HEK293T (cell line): Measurements from ENCODE around the gene BLOC1S6.

ENCODE experiments used
- CTCF ChIA-PET: fragments of 350-600 bp; formaldehyde crosslinking; extraction: SDS; loops from one replicate; lab custom pipeline; 2021; ENCODE audit warnings: antibody characterized with exemption, inconsistent platforms; lab: Yijun Ruan, JAX
- POLR2A ChIA-PET: fragments of 350-600 bp; formaldehyde crosslinking; extraction: SDS; loops from one replicate; lab custom pipeline; 2020; ENCODE audit warnings: antibody characterized with exemption, inconsistent platforms; lab: Yijun Ruan, JAX
- DNase-seq: peaks from one replicate; pipeline ENCODE4 v3.0.0; 2012; ENCODE audit warnings: mixed read lengths; ENCODE audit errors: extremely low spot score
- ARNT ChIP-seq: fragments of 450-650 bp; IDR thresholded peaks from 2 replicates; pipeline ENCODE4 v1.6.1; 2017; ENCODE audit warnings: mild to moderate bottlenecking
- BHLHE40 ChIP-seq: fragments of 450-650 bp; IDR thresholded peaks from 2 replicates; pipeline ENCODE4 v1.6.1; 2016; ENCODE audit warnings: mild to moderate bottlenecking, moderate library complexity, borderline replicate concordance
- CTBP1 ChIP-seq: fragments of 450-650 bp; IDR thresholded peaks from 2 replicates; pipeline ENCODE4 v1.6.1; 2016; ENCODE audit warnings: borderline replicate concordance
- ELF4 ChIP-seq: fragments of 450-650 bp; IDR thresholded peaks from 2 replicates; pipeline ENCODE4 v1.6.1; 2017; ENCODE audit warnings: antibody characterized with exemption
- FOXA1 ChIP-seq: fragments of 450-650 bp; IDR thresholded peaks from 2 replicates; pipeline ENCODE4 v1.6.1; 2016; ENCODE audit warnings: mild to moderate bottlenecking
- FOXK2 ChIP-seq: fragments of 450-650 bp; IDR thresholded peaks from 2 replicates; pipeline ENCODE4 v1.6.1; 2016; ENCODE audit warnings: mild to moderate bottlenecking
- FOXM1 ChIP-seq: fragments of 450-650 bp; IDR thresholded peaks from 2 replicates; pipeline ENCODE4 v1.6.1; 2017; ENCODE audit warnings: mild to moderate bottlenecking, borderline replicate concordance
- HDGF ChIP-seq: fragments of 450-650 bp; IDR thresholded peaks from 2 replicates; pipeline ENCODE4 v1.6.1; 2017; ENCODE audit warnings: antibody characterized with exemption, borderline replicate concordance
- L3MBTL2 ChIP-seq: fragments of 450-650 bp; conservative IDR thresholded peaks from 2 replicates; pipeline ENCODE4 v1.6.1; 2016; ENCODE audit warnings: mild to moderate bottlenecking
- LEF1 ChIP-seq: fragments of 450-650 bp; IDR thresholded peaks from 2 replicates; pipeline ENCODE4 v1.6.1; 2017; ENCODE audit warnings: mild to moderate bottlenecking, borderline replicate concordance
- NFRKB ChIP-seq: fragments of 450-650 bp; IDR thresholded peaks from 2 replicates; pipeline ENCODE4 v1.6.1; 2016; ENCODE audit warnings: mild to moderate bottlenecking, moderate library complexity
- PKNOX1 ChIP-seq: fragments of 450-650 bp; IDR thresholded peaks from 2 replicates; pipeline ENCODE4 v1.6.1; 2016
- SP1 ChIP-seq: fragments of 450-650 bp; IDR thresholded peaks from 2 replicates; pipeline ENCODE4 v1.6.1; 2017
- SUZ12 ChIP-seq: fragments of 450-650 bp; IDR thresholded peaks from 2 replicates; pipeline ENCODE4 v1.6.1; 2016; ENCODE audit warnings: mild to moderate bottlenecking
- TARDBP ChIP-seq: fragments of 450-650 bp; IDR thresholded peaks from 2 replicates; pipeline ENCODE4 v1.6.1; 2016
- ZNF384 ChIP-seq: fragments of 450-650 bp; IDR thresholded peaks from 2 replicates; pipeline ENCODE4 v1.6.1; 2016

Gene BLOC1S6

GRCh38 chr15:45612790-45613415 is 25.7 kb downstream of the BLOC1S6 start:
- CTCF ChIA-PET: interaction anchor here (1.8 kb wide), 1 partner anchor 154 kb away, joined by 4 read pairs; no protein-coding TSS in a partner anchor

GRCh38 chr15:45616901-45617323 is 29.7 kb downstream of the BLOC1S6 start:
- ChIA-PET CTCF (interaction anchor here (1.3 kb wide), 1 partner anchor 173 kb away, joined by 3 read pairs; no protein-coding TSS in a partner anchor), POLR2A (no interaction called here)
- TF ChIP-seq LEF1 (no peak), ELF4 (no peak), TARDBP (no peak)
- DNase-seq: no peak

More at GRCh38 chr15:45612790-45613415, 25.7 kb downstream of the BLOC1S6 start:
- POLR2A ChIA-PET: no interaction called here
- no peak for DNase-seq
- no peak for TF ChIP-seq BHLHE40
- no peak for TF ChIP-seq LEF1
- no peak for TF ChIP-seq L3MBTL2
- TF ChIP-seq CTBP1: no peak
- no peak for TF ChIP-seq NFRKB

GRCh38 chr15:45618813-45619212 is 31.6 kb downstream of the BLOC1S6 start:
- POLR2A ChIA-PET: no interaction called here
- DNase-seq: no peak
- CTCF ChIA-PET: no interaction called here
- TF ChIP-seq ELF4: no peak
- TF ChIP-seq FOXA1: no peak
- TF ChIP-seq NFRKB: no peak
- TF ChIP-seq L3MBTL2: no peak
- TF ChIP-seq ARNT: no peak
- TF ChIP-seq PKNOX1: peak; percentile 32; the same call in 1 of the 2 replicates

- ChIA-PET POLR2A (no interaction called here), CTCF (no interaction called here)
- TF ChIP-seq FOXM1 (no peak), SUZ12 (no peak), HDGF (no peak), CTBP1 (no peak), TARDBP (no peak), L3MBTL2 (no peak), SP1 (no peak), ARNT (no peak), FOXK2 (no peak), PKNOX1 (no peak), FOXA1 (no peak), LEF1 (no peak), ZNF384 (no peak), BHLHE40 (no peak), ELF4 (no peak), NFRKB (no peak)
- DNase-seq: no peak
Measured at GRCh38 chr15:45628136-45628535, 41.0 kb downstream of the BLOC1S6 start.

GRCh38 chr15:45630917-45631691 is 43.9 kb downstream of the BLOC1S6 start:
- no peak for DNase-seq
- TF ChIP-seq FOXA1 (no peak), LEF1 (no peak), PKNOX1 (no peak), ARNT (no peak), CTBP1 (no peak), TARDBP (no peak)
- CTCF ChIA-PET: no interaction called here
- POLR2A ChIA-PET: no interaction called here

GRCh38 chr15:45631776-45632175 is 44.6 kb downstream of the BLOC1S6 start:
- ChIA-PET POLR2A (no interaction called here), CTCF (no interaction called here)
- no peak for TF ChIP-seq SP1
- TF ChIP-seq ELF4: no peak
- no peak for TF ChIP-seq FOXM1
- TF ChIP-seq FOXK2: no peak
- TF ChIP-seq BHLHE40: no peak
- TF ChIP-seq L3MBTL2: no peak
- no peak for TF ChIP-seq TARDBP
- TF ChIP-seq FOXA1: no peak
- no peak for TF ChIP-seq ARNT
- TF ChIP-seq SUZ12: no peak
- no peak for TF ChIP-seq HDGF
- TF ChIP-seq ZNF384: no peak
- TF ChIP-seq LEF1: no peak
- DNase-seq: no peak
